ENCODE data around the gene POTEC.
"Not testable (repeated sequence)": the region's sequence is repeated elsewhere in the genome, so short reads cannot be mapped to it uniquely, and the experiment has no call there.

Gene POTEC

GRCh38 chr18:14475520-14475919, 67.9 kb downstream of the POTEC start:
- not testable (repeated sequence) for H3K9ac ChIP-seq (ENCODE audit: low read depth, low read length); H3K27ac ChIP-seq (ENCODE audit: low read depth, low read length); H3K9me3 ChIP-seq (ENCODE audit: control insufficient read depth, insufficient read depth, low read length); H3K36me3 ChIP-seq (ENCODE audit: control insufficient read depth, insufficient read depth, low read length); H3K27me3 ChIP-seq (ENCODE audit: control insufficient read depth, insufficient read depth, low read length); H3K4me1 ChIP-seq (ENCODE audit: control insufficient read depth, insufficient read depth, low read length); H3K4me3 ChIP-seq (ENCODE audit: low read depth, low read length)

DNA sequence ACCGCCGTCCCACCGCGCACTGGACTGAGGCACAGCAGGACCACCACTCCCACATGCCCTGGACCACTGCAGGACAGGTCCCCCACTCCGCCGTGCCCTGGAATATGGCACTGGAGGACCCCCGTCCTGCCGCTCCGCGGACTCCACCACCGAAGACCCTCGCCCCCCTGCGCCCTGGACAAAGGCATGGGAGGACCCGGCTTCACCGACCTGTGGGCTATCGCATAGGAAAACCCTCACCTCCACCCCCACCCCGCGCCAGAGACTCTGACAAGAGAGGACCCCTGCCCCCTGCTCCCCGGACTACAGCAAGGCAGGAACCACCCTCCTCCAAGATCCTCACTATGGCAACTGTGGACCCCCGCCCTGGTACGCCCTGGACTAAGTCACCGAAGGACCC, 68.6 kb downstream of the POTEC start:
- H3K27ac ChIP-seq (ENCODE audit: low read depth, low read length); H3K27me3 ChIP-seq (ENCODE audit: control insufficient read depth, insufficient read depth, low read length); H3K4me3 ChIP-seq (ENCODE audit: low read depth, low read length); H3K9ac ChIP-seq (ENCODE audit: low read depth, low read length); H3K9me3 ChIP-seq (ENCODE audit: control insufficient read depth, insufficient read depth, low read length); H3K36me3 ChIP-seq (ENCODE audit: control insufficient read depth, insufficient read depth, low read length); H3K4me1 ChIP-seq (ENCODE audit: control insufficient read depth, insufficient read depth, low read length): not testable (repeated sequence)

DNA sequence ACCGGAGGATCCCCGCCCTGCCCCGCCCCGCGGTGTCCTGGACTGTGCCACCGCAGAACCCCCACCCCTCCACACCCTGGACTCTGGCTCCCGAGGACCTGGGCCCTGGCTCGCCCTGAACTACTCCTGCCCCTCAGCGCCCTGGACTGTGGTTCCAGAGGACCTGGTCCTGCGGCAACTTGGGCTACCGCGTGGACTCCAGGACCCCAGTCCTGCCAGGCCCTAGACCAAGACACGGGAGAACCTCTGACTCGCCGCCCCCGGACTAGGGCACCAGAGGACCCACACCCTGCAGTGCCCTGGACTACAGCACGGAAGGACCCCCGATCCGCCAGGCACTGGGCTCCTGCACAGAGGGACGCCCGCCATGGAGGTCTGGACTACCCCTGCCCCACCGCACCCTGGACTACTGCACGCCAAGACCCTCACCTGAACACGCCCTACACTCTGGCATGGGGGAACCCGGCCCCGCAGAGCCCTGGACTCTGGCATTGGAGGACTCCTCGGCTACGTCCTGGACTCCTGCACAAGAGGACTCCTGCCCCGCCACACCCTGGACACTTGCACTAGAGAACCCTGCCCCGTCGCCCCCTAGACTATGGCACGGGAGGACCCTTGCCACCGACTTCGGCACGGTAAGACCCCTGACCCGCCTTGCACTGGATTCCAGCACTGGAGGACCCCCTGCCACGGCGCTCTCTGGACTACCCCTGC, 69.2 kb downstream of the POTEC start:
- H3K36me3 ChIP-seq (ENCODE audit: control insufficient read depth, insufficient read depth, low read length); H3K27ac ChIP-seq (ENCODE audit: low read depth, low read length); H3K9me3 ChIP-seq (ENCODE audit: control insufficient read depth, insufficient read depth, low read length); H3K27me3 ChIP-seq (ENCODE audit: control insufficient read depth, insufficient read depth, low read length); H3K4me1 ChIP-seq (ENCODE audit: control insufficient read depth, insufficient read depth, low read length); H3K4me3 ChIP-seq (ENCODE audit: low read depth, low read length); H3K9ac ChIP-seq (ENCODE audit: low read depth, low read length): not testable (repeated sequence)

GRCh38 chr18:14473250-14474006, 70.0 kb downstream of the POTEC start:
- not testable (repeated sequence) for H3K4me1 ChIP-seq (ENCODE audit: control insufficient read depth, insufficient read depth, low read length); H3K27me3 ChIP-seq (ENCODE audit: control insufficient read depth, insufficient read depth, low read length); H3K4me3 ChIP-seq (ENCODE audit: low read depth, low read length); H3K27ac ChIP-seq (ENCODE audit: low read depth, low read length); H3K9me3 ChIP-seq (ENCODE audit: control insufficient read depth, insufficient read depth, low read length); H3K9ac ChIP-seq (ENCODE audit: low read depth, low read length); H3K36me3 ChIP-seq (ENCODE audit: control insufficient read depth, insufficient read depth, low read length)

DNA sequence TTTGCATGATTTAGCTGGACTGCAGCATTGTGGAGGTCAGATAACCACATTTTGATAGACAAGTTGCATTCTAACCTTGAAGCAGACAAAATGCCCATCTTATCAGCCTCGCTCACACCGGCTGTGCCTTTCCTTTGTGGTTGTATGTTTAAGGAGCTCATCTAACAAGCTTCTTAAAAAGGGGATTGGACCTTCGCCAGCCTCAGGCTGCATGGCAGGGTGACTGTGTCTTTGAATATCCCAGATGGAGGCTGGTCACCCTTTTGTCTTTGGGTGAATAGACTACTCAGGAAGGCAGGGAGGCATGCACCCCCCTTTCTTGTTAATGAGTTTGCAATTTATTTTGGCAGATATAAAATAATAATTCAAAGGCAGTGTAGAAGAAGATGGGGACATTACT, 72.1 kb downstream of the POTEC start:
- peaks cover 10% of the 10 kb centered on the region; the same call in 1 of the 2 replicates for H3K9me3 ChIP-seq (ENCODE audit: control insufficient read depth, insufficient read depth, low read length)
- H3K9ac ChIP-seq (ENCODE audit: low read depth, low read length); H3K4me1 ChIP-seq (ENCODE audit: control insufficient read depth, insufficient read depth, low read length); H3K27ac ChIP-seq (ENCODE audit: low read depth, low read length); H3K36me3 ChIP-seq (ENCODE audit: control insufficient read depth, insufficient read depth, low read length); H3K4me3 ChIP-seq (ENCODE audit: low read depth, low read length); H3K27me3 ChIP-seq (ENCODE audit: control insufficient read depth, insufficient read depth, low read length): not testable (repeated sequence)

DNA sequence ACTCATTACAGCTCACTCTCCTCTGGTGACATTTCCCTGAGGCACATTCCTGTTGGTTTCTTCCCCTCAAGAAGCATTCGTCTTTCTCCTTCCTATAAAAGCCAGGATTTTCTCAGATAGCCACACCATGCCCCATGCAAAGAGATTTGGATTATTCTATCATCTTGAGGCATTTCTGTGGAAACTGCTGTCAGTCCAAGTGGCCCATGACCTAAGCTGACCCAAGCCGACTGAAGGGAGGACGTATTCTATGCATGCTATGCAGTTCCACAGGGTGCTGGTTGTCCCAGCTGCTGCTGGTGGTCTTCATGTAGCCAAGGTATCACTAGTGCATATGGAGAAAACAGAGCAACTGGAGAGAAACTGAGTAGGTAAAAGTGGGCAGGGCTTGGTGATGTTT, 73.0 kb downstream of the POTEC start:
- not testable (repeated sequence) for H3K27ac ChIP-seq (ENCODE audit: low read depth, low read length); H3K4me1 ChIP-seq (ENCODE audit: control insufficient read depth, insufficient read depth, low read length); H3K4me3 ChIP-seq (ENCODE audit: low read depth, low read length); H3K27me3 ChIP-seq (ENCODE audit: control insufficient read depth, insufficient read depth, low read length); H3K36me3 ChIP-seq (ENCODE audit: control insufficient read depth, insufficient read depth, low read length); H3K9ac ChIP-seq (ENCODE audit: low read depth, low read length)
- peaks cover 10% of the 10 kb centered on the region; the same call in 1 of the 2 replicates for H3K9me3 ChIP-seq (ENCODE audit: control insufficient read depth, insufficient read depth, low read length)

- peaks cover 10% of the 10 kb centered on the region; the same call in 1 of the 2 replicates for H3K9me3 ChIP-seq (ENCODE audit: control insufficient read depth, insufficient read depth, low read length)
- H3K4me1 ChIP-seq (ENCODE audit: control insufficient read depth, insufficient read depth, low read length); H3K4me3 ChIP-seq (ENCODE audit: low read depth, low read length); H3K27ac ChIP-seq (ENCODE audit: low read depth, low read length); H3K27me3 ChIP-seq (ENCODE audit: control insufficient read depth, insufficient read depth, low read length); H3K9ac ChIP-seq (ENCODE audit: low read depth, low read length); H3K36me3 ChIP-seq (ENCODE audit: control insufficient read depth, insufficient read depth, low read length): not testable (repeated sequence)
Measured at GRCh38 chr18:14470046-14470445, 73.4 kb downstream of the POTEC start.

GRCh38 chr18:14465989-14466388, 77.4 kb downstream of the POTEC start:
- H3K9me3 ChIP-seq (ENCODE audit: control insufficient read depth, insufficient read depth, low read length); H3K27ac ChIP-seq (ENCODE audit: low read depth, low read length): not testable (repeated sequence)

More at GRCh38 chr18:14465989-14466388, 77.4 kb downstream of the POTEC start:
- H3K4me3 ChIP-seq (ENCODE audit: low read depth, low read length); H3K4me1 ChIP-seq (ENCODE audit: control insufficient read depth, insufficient read depth, low read length); H3K36me3 ChIP-seq (ENCODE audit: control insufficient read depth, insufficient read depth, low read length); H3K27me3 ChIP-seq (ENCODE audit: control insufficient read depth, insufficient read depth, low read length); H3K9ac ChIP-seq (ENCODE audit: low read depth, low read length): not testable (repeated sequence)

All from HUES48 (cell line).